ENCODE results near the gene GGACT. TPM values are rescaled to one million over a fixed set of nuclear protein-coding genes. Genes with fewer than 3 reads are reported as not detected.

The GGACT gene
- total RNA-seq, 4 donors from 2014 or later, result 8.8 to 37.4 (median 9.7) TPM

DNA sequence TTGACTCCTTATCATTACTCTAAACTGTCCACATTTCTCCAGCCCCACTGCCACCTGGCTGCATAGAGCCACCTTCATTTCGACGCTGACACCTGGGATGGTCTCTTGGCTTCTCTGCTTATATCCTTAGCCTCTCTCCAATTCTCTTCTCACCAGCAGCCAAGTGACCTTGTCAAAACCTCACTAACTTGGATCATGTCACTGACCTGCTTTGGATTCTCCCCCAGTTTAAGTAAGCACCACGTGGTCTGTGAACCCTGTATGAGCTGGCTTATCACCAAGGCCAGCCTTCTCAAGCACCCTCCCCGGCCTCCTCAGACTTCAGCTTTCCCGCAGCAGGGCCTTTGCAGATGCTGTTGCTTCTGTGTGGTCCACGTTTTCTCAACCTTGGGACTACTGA, 12.3 kb upstream of the GGACT start:
- TF ChIP-seq POLR2A (IDR thresholded peaks at IDR 0.05), result no peak
- no peak for TF ChIP-seq CTCF (IDR thresholded peaks at IDR 0.05)
- H3K27me3 ChIP-seq, result no peaks in the 10 kb centered on the region
- no peak overlapping the region for H3K27ac ChIP-seq
- no peak overlapping the region for H3K4me3 ChIP-seq
- DNase-seq, result no peak
- no peaks in the 10 kb centered on the region for H3K4me1 ChIP-seq
- H3K36me3 ChIP-seq, result no peaks in the 10 kb centered on the region
- no peaks in the 10 kb centered on the region for H3K9me3 ChIP-seq

- TF ChIP-seq CTCF (IDR thresholded peaks at IDR 0.05) (no peak), POLR2A (IDR thresholded peaks at IDR 0.05) (no peak)
- no peaks in the 10 kb centered on the region for H3K9me3 ChIP-seq
- DNase-seq, result no peak
- no peaks in the 10 kb centered on the region for H3K27me3 ChIP-seq
- no peaks in the 10 kb centered on the region for H3K36me3 ChIP-seq
- no peak overlapping the region for H3K4me3 ChIP-seq
- no peaks in the 10 kb centered on the region for H3K4me1 ChIP-seq
- no peak overlapping the region for H3K27ac ChIP-seq
These were observed 11.9 kb upstream of the GGACT start for GRCh38 chr13:100600461-100600860.

DNA sequence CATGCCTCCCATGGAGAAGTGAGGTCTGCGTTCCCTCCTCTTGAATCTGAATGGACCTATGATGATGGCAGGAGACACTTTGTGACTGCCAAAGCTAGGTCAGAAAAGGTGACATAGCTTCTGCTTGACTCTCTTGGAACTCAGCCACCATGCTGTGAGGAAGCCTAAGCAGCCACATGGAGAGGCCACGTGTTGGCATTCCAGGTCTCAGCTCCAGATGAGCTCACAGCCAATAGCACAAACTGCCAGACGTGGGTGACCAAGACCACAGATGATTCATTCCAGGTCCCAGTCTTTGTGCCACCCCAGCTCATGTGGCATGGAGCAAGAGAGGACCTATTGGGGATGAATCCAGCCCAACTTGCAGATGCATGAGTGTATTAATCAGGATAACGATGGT, 8.7 kb upstream of the GGACT start:
- Histone ChIP-seq H3K27ac (no peak overlapping the region), H3K4me1 (no peaks in the 10 kb centered on the region), H3K9me3 (no peaks in the 10 kb centered on the region), H3K36me3 (no peaks in the 10 kb centered on the region), H3K27me3 (no peaks in the 10 kb centered on the region), H3K4me3 (no peak overlapping the region)
- no peak for DNase-seq
- no peak for TF ChIP-seq POLR2A (IDR thresholded peaks at IDR 0.05)
- no peak for TF ChIP-seq CTCF (IDR thresholded peaks at IDR 0.05)

GRCh38 chr13:100596516-100596915, 7.9 kb upstream of the GGACT start:
- Histone ChIP-seq H3K4me1 (no peaks in the 10 kb centered on the region), H3K27ac (no peak overlapping the region), H3K9me3 (no peaks in the 10 kb centered on the region), H3K36me3 (no peaks in the 10 kb centered on the region), H3K4me3 (no peak overlapping the region), H3K27me3 (no peaks in the 10 kb centered on the region)
- TF ChIP-seq POLR2A (IDR thresholded peaks at IDR 0.05), result no peak
- no peak for DNase-seq

DNA sequence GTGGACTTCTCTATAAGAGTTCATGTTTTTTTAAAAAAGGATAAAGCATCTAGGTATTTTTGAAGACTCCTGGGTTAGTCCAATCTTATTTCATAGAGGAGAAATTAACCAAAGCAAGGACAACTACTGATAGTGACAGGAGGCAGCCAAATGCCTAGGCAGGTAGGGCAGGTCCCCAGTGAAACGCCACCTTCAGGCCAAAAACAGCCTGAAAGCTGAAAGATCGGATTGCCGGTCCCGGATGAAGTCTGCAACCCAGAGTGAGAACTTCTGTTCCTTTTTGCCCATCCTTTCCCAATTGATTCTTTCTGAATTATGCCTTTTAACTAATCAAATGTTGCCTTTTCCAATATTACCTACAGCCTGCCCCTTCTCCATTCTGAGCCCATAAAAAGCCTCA, 6.1 kb upstream of the GGACT start:
- Histone ChIP-seq H3K4me1 (no peaks in the 10 kb centered on the region), H3K36me3 (no peaks in the 10 kb centered on the region), H3K9me3 (no peaks in the 10 kb centered on the region), H3K4me3 (no peak overlapping the region), H3K27me3 (no peaks in the 10 kb centered on the region), H3K27ac (no peak overlapping the region)
- DNase-seq, result peak in 1 of 3 donors; percentile 61
- peak in 4 of 6 experiments; percentile 13 to 39 (median 30) for TF ChIP-seq CTCF (IDR thresholded peaks at IDR 0.05)
- TF ChIP-seq POLR2A (IDR thresholded peaks at IDR 0.05), result no peak

GRCh38 chr13:100594255-100594654, 5.7 kb upstream of the GGACT start:
- H3K4me3 ChIP-seq, result no peak overlapping the region
- peaks cover 0 to under 1% (median 0%) of the 10 kb centered on the region in 4 donors for H3K4me1 ChIP-seq
- H3K27ac ChIP-seq, result no peak overlapping the region
- H3K27me3 ChIP-seq, result no peaks in the 10 kb centered on the region
- TF ChIP-seq POLR2A (IDR thresholded peaks at IDR 0.05) (no peak), CTCF (IDR thresholded peaks at IDR 0.05) (no peak)
- no peaks in the 10 kb centered on the region for H3K36me3 ChIP-seq
- no peak for DNase-seq
- no peaks in the 10 kb centered on the region for H3K9me3 ChIP-seq

All from Peyer's patch (tissue), 4 donors.